Ishikawa (cell line): ENCODE measurements around the gene PDHB.

ENCODE experiments used
- CEBPB ChIP-seq: IDR thresholded peaks from 2 replicates; pipeline ENCODE4 v1.6.1; 2012
- CREB1 ChIP-seq: IDR thresholded peaks from 2 replicates; pipeline ENCODE4 v1.6.1; 2012; ENCODE audit warnings: low read depth
- EGR1 ChIP-seq: IDR thresholded peaks from 2 replicates; pipeline ENCODE4 v1.6.1; 2012
- EP300 ChIP-seq: IDR thresholded peaks from 2 replicates; pipeline ENCODE4 v1.6.1; 2012; ENCODE audit warnings: borderline replicate concordance
- FOXM1 ChIP-seq: IDR thresholded peaks from 2 replicates; pipeline ENCODE4 v1.6.1; 2012; ENCODE audit warnings: low read depth, borderline replicate concordance
- NFIC ChIP-seq: IDR thresholded peaks from 2 replicates; pipeline ENCODE4 v1.6.1; 2012
- RAD21 ChIP-seq: IDR thresholded peaks from 2 replicates; pipeline ENCODE4 v1.6.1; 2012; ENCODE audit warnings: low read depth
- TAF1 ChIP-seq: IDR thresholded peaks from 2 replicates; pipeline ENCODE4 v1.6.1; 2012; ENCODE audit warnings: low read depth, mild to moderate bottlenecking
- TCF12 ChIP-seq: IDR thresholded peaks from 2 replicates; pipeline ENCODE4 v1.6.1; 2012; ENCODE audit warnings: low read depth
- TEAD4 ChIP-seq: IDR thresholded peaks from 2 replicates; pipeline ENCODE4 v1.6.1; 2012
- YY1 ChIP-seq: IDR thresholded peaks from 2 replicates; pipeline ENCODE4 v1.6.1; 2012; ENCODE audit warnings: low read depth
- ZBTB7A ChIP-seq: IDR thresholded peaks from 2 replicates; pipeline ENCODE4 v1.6.1; 2012; ENCODE audit warnings: low read depth
- TF ChIP-seq, protein P1 (sequence below): IDR thresholded peaks from 2 replicates; pipeline ENCODE4 v1.6.1; 2012
- TF ChIP-seq, protein P2 (sequence below): IDR thresholded peaks from 2 replicates; pipeline ENCODE4 v1.6.1; 2012; ENCODE audit warnings: low read depth, mild to moderate bottlenecking
- TF ChIP-seq, protein P3 (sequence below): IDR thresholded peaks from 2 replicates; pipeline ENCODE4 v1.6.1; 2012

PDHB gene

DNA sequence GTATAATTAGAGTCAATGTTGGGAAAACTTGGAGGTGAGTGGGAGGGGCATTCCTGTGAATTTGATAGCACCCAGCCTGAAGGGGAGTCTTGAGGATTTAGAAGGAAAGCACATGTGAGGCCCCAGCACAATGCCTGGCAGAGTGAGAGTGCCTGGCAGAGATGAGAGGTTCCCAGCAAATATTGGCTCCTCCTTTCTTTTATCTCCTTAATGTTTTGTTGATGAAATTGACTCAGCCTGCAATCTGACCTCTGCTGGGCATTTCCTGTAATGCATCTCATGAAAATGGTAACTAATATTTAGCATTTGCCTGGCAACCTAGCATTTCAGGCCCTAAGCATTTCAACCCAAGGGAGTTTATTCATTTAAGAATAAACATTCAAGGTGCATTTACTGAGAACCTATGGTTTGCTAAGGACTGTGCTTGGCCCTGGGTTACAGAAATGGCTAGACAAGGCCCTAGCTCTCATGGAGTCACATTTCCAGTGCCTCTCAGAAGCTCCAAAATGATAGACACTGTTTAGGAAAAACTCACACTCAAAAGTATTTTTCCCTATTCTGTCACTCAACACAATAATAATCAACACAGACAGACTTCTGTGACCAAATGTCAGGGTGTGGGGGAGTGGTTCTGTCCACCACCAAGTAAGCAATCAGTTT, 19.0 kb downstream of the PDHB start:
- no peak for TF ChIP-seq TCF12
- TF ChIP-seq EGR1: no peak
- no peak for TF ChIP-seq TAF1
- TF ChIP-seq, protein P1, sequence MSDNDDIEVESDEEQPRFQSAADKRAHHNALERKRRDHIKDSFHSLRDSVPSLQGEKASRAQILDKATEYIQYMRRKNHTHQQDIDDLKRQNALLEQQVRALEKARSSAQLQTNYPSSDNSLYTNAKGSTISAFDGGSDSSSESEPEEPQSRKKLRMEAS: no peak
- TF ChIP-seq ZBTB7A: no peak
- TF ChIP-seq RAD21: peak; percentile 74
- TF ChIP-seq EP300: no peak

DNA sequence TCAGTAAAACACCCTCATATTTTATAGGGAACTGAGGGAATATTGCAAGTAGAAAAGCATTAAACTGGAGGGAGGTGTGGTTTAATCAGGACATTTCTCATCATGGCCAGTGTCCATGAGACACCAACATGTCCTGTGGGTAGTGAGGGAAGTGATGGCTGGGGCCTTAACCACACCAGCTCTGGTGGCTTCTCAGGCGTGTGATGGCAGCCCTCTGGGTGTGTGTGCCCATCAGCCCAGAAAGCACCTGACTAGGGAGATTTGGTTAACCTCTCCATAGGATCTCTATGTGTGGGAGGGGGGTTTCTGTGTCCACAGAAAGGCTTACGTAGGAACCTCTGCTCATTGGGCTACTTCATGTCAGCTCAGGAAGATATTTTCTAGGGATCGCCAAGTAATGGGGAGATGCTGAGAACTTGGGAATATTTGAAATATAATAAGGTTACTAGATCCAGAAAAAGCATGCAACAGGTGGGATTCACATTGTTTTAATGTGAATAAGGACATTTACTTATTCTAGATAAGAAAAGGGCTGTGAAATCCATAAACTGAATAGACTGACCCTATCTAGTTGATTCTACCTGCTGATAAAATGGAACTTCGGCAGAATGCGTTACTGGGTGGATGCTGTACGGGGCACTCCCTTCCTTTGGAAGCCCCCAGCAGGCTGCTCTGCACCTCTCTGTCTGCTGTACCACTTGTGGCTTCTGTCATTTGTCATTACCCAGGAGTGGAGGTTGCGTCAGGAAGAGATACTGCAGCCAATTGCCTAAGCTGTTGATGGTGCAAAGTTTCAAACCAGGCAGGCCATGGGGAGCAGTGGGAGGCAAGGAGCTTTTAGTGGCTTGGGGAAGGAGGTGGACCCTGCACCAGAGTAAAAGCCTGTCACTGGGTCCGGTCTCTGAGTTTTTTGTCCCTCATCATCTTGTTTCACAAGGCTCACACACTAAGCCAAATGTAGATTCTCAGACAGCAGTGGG, 21.5 kb downstream of the PDHB start:
- TF ChIP-seq TEAD4: no peak

DNA sequence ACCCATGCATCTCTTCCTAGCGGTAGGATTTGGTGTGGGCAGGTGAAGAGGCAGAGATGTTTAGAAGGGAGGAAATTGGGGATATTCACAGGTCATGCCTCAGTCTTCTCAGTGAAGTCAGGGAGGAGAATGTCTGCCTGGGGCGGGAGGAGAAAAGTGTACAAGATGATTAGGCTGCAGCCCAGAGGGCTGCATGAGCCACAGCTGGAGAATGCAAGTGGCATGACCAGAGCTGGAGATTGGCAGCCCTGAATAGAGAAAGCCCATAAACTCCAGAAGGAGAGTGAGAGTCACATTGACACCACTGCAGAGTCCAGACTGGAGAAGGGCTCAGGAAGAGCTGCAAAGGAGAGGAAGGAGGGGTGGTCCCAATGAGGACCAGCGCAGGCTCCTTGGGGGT, 22.6 kb downstream of the PDHB start:
- TF ChIP-seq FOXM1: no peak
- TF ChIP-seq, protein P2, sequence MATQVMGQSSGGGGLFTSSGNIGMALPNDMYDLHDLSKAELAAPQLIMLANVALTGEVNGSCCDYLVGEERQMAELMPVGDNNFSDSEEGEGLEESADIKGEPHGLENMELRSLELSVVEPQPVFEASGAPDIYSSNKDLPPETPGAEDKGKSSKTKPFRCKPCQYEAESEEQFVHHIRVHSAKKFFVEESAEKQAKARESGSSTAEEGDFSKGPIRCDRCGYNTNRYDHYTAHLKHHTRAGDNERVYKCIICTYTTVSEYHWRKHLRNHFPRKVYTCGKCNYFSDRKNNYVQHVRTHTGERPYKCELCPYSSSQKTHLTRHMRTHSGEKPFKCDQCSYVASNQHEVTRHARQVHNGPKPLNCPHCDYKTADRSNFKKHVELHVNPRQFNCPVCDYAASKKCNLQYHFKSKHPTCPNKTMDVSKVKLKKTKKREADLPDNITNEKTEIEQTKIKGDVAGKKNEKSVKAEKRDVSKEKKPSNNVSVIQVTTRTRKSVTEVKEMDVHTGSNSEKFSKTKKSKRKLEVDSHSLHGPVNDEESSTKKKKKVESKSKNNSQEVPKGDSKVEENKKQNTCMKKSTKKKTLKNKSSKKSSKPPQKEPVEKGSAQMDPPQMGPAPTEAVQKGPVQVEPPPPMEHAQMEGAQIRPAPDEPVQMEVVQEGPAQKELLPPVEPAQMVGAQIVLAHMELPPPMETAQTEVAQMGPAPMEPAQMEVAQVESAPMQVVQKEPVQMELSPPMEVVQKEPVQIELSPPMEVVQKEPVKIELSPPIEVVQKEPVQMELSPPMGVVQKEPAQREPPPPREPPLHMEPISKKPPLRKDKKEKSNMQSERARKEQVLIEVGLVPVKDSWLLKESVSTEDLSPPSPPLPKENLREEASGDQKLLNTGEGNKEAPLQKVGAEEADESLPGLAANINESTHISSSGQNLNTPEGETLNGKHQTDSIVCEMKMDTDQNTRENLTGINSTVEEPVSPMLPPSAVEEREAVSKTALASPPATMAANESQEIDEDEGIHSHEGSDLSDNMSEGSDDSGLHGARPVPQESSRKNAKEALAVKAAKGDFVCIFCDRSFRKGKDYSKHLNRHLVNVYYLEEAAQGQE: no peak
- TF ChIP-seq, protein P1: no peak
- no peak for TF ChIP-seq YY1
- no peak for TF ChIP-seq EP300
- TF ChIP-seq EGR1: no peak
- TF ChIP-seq CEBPB: no peak
- TF ChIP-seq NFIC: no peak

DNA sequence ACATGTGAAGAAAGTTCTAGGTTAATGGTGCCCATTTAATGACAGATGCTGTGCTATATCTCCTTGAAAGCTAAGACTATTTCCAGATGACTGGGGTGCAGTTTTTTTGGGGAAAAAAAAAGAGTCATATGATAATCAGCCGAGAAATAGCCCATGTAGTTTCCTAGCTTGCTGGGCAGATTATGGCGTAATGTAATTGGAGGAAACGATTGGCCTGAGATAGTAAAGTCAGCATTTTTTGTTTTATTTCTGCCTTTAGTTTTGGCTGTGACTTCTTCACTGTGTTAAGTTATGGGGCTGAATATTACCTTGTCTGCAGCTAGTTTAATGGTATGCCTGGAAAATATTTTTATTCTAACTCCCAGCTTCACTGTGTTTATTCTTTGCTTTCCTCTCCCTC, 24.0 kb downstream of the PDHB start:
- no peak for TF ChIP-seq EP300
- TF ChIP-seq CREB1: no peak
- TF ChIP-seq, protein P2: no peak
- TF ChIP-seq EGR1: no peak
- no peak for TF ChIP-seq ZBTB7A

DNA sequence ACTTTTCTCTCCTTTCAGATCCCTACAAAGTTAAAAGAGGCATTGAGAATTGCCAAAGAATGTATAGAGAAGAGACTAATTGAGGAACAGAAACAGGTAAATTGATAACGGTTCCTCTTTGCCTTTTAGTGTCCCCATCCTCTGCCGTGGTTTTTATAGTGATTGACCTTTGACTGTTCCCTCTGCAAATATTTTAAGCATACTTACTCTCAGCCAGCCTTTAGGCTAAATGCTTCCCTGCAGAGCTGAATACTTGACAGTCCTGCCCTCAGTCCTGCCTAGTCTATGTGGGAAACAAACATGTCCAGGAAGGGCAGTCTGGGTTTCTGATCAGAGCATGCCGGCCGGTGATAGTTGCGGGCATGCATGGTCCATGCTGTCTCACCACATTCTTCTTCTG, 24.7 kb downstream of the PDHB start:
- TF ChIP-seq, protein P1: no peak
- no peak for TF ChIP-seq FOXM1
- TF ChIP-seq, protein P3, sequence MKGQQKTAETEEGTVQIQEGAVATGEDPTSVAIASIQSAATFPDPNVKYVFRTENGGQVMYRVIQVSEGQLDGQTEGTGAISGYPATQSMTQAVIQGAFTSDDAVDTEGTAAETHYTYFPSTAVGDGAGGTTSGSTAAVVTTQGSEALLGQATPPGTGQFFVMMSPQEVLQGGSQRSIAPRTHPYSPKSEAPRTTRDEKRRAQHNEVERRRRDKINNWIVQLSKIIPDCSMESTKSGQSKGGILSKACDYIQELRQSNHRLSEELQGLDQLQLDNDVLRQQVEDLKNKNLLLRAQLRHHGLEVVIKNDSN: no peak
- no peak for TF ChIP-seq CREB1
- no peak for TF ChIP-seq ZBTB7A
- TF ChIP-seq, protein P2: no peak
- TF ChIP-seq TEAD4: no peak
- TF ChIP-seq EGR1: no peak
- no peak for TF ChIP-seq TCF12
- no peak for TF ChIP-seq NFIC
- no peak for TF ChIP-seq RAD21
- no peak for TF ChIP-seq CEBPB
- TF ChIP-seq EP300: no peak
- no peak for TF ChIP-seq YY1
- TF ChIP-seq TAF1: no peak
